Dedifferentiated amniotic fluid mesenchymal stem cell (primary cell): ENCODE measurements around the gene SLPI.

Source experiments
- DNase-seq: peaks from one replicate; pipeline ENCODE4 v3.0.0-alpha.2; 2016; ENCODE audit errors: extremely low spot score

The SLPI gene

DNA sequence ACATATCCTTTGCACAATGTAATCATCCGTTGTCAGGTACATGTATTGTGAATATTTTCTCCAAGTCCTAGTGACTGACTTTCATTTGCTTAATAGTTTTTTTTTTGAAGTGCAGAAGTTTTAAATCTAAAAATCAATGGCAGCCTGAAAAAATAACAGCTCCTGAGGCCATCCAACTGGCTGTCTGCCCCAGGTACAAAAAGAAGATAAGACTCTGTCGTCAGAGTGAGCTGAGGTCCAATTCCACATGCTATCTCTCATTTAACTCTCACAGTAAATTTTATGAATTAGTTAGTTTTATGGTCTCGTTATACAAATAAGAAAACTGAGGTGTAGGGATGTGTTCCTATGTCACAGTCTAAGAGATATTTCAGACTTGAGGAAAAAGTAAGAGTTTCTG is 21.0 kb upstream of the SLPI start:
- DNase-seq, result no peak

- DNase-seq, result no peak
Observed at GRCh38 chr20:45269754-45270270, 15.4 kb upstream of the SLPI start.

- DNase-seq, result no peak
Observed at GRCh38 chr20:45269056-45269455, 14.7 kb upstream of the SLPI start.

GRCh38 chr20:45268531-45268930 is 14.2 kb upstream of the SLPI start:
- no peak for DNase-seq

DNA sequence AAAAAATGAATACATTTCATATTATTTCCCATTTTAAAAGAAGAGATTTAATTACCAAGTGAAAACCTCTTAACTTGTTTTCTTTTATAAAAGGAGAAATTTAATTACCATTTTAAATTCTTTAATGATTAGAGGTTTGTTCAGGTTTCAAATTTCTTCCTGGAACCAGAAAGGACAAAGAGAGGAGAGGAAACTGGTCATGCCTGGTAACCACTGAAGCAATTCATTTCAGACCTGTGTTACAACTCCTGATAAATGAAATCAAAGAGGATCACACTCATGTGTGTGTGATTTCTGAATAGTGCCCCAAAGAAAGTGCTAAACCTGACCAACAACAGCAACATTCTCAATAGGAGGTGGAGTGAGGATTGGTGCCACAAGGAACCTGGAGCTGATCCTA is 12.6 kb upstream of the SLPI start:
- DNase-seq, result no peak

DNA sequence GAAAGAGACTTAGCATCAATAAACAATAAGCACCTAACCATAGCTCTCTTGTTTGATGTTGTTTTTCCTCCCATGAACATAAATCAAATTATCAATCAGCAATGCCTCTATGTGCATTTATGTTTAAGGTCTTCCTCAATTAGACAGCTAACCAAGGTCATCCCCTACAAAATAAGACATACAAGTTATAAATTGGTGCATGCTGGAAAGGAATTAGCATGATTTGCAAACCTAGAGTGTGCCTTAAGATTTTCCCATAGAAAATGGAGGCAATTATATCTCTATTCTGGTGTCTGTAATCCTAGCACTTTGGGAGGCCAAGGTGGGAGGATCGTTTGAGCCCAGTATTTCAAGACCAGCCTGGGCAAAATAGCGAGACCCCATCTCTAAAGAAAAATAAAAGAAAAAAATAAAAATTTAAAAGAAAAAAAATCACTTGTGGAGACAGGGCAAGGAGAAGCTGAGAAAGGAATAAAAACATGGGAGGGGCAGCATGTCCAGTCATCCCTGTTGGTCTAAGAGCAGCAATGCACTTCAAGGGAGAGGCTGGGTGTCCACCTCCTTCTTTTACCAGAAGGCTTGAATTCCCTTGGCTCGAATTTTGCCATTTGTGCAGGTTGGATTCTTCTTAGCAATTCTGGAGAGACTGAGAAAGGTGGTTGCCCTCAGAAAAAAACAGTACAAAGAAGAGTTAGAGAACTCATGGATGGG is 9.3 kb upstream of the SLPI start:
- no peak for DNase-seq

- no peak for DNase-seq
Observed at GRCh38 chr20:45258664-45259063, 4.3 kb upstream of the SLPI start.

- no peak for DNase-seq
Observed at GRCh38 chr20:45258259-45258658, 3.9 kb upstream of the SLPI start.

DNA sequence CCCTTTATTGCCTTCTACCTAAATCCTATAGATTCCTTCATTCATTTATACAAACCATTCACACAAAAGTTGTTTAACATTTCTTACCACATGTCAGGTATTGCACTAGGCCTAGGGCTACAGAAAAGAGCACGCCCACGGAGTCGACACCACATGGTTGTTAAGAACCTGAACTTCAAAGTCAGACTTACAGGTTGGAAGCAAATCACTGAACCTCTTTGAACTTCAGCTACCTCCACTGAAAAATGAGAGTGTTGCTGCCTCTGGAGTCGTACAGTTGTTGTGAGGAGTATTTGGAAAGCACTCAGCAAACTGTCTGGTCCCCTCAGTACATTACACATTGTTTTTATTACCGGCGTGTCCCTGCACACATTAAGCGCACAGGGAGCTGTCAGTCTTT is 3.3 kb upstream of the SLPI start:
- no peak for DNase-seq

DNA sequence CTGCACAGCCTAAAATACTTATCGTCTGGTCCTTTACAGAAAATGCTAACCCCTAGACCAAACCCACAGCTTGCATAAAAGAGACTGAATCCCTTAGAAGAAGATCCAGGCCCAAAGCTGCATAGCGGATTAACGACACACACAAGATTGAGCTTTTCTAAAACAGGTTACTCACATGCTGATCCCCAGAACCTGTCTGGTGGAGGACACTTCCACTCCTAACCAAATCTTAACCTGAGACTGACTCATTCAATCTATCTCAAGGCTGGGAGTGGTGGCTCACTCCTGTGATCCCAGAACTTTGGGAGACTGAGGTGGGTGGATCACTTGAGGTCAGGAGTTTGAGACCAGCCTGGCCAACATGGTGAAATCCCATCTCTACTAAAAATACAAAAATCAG is 2.8 kb upstream of the SLPI start:
- no peak for DNase-seq

DNA sequence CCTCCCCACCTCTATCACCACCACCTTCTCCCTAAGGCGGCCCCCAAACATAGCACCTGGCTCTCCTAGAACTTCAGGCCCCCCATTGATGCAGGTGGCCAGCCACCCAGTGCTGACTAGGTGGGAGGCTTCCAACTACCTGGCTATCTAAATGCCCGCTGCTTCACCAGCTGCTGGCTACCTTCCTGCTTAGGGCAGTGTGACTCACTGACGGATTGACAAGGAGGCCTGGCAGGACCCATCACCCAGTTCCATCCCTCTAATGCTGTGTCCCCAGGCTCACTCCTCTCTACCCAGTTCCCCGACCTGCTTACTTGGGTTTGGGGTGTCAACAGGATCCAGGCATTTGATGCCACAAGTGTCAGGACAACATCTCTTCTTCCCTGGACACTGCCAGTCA is 1.1 kb downstream of the SLPI start:
- DNase-seq, result no peak

DNA sequence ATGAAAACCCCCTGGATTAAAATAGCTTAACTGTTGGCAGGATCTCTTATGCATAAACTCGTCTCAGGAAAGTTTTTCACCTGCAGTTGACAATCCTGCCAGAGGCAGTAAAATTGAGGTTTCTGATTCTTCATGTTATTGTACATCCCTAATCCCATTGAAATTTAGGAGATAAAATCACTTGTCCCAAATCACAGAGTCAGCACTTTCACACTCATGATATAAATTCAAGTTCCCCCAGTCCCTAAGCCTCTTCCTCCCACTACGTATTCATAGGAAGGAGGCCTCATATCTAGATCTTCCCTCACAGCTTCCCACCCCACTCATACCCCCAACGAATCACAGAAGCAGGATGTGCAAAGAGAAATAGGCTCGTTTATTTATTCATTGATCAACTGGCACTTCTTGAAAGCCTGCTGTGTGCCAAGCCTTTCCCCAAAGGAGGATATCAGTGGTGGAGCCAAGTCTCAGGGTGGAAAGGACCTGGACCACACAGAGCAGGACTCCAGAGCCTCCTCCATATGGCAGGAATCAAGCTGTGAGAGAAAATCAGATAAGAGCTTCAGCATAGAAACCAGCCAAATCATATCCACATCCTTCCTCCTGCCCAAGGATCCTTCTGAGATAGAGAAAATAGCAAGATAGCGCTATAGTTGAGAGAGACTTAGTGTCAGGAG is 2.3 kb downstream of the SLPI start:
- DNase-seq, result no peak

GRCh38 chr20:45248609-45249008 is 5.8 kb downstream of the SLPI start:
- DNase-seq, result no peak

DNA sequence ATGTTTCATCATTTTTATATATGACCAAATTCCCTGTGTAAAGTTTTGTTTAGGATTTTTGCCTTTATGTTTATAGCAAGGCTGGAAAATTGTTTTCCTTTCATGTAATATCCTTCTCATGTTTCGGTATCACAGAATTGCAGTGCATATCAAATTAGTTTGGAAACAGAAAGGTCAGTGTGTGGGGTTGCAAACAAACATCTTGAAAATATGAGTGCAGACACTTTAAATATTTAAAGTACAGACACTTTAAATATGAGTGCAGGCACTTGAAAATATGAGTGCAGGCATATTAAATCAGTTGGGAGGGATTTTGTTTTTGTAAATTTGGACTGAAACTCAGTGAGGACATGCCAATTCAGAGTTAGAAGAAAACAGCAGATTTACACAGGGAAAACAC is 6.5 kb downstream of the SLPI start:
- no peak for DNase-seq

DNA sequence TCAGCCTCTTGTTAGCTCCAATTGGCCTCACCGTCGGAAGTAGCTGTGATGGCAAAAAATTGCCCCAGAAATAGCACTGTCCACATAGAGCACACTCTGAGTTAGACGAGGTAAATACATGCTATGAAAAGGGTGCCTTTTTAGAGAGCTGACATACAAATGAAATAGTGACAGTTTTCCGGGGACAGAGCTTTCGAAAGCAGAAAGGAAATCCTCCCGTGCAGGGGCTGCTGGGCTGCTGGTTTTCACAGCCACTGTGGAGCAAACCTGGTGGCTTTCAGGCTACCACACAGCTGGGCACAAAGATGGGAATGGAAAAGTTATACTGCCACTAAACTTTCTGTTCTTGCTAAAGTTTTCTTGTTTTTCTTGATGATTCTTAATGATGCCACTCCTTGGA is 8.3 kb downstream of the SLPI start:
- DNase-seq, result no peak

DNA sequence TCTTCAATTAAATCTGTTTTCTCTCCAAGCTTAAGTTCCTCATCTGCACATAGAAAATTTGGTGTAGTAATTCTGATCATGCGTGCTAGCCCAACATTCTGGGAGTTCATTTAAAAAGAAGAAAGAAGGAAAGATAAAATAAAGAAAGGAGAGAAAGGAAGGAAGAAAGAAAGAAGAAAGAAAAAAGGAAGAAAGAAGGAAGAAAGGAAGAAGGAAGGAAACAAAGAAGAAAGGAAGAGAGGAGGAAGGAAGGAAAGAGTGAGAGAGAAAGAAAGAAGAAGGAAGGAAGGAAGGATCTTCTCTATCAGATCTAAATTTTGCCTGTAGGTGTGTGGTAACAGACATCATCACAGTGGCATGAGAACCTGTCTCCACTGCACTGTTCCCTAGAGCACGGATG is 16.2 kb downstream of the SLPI start:
- DNase-seq, result no peak

- DNase-seq, result no peak
Observed at GRCh38 chr20:45235995-45236394, 18.4 kb downstream of the SLPI start.

GRCh38 chr20:45230631-45231030 is 23.7 kb downstream of the SLPI start:
- no peak for DNase-seq

DNA sequence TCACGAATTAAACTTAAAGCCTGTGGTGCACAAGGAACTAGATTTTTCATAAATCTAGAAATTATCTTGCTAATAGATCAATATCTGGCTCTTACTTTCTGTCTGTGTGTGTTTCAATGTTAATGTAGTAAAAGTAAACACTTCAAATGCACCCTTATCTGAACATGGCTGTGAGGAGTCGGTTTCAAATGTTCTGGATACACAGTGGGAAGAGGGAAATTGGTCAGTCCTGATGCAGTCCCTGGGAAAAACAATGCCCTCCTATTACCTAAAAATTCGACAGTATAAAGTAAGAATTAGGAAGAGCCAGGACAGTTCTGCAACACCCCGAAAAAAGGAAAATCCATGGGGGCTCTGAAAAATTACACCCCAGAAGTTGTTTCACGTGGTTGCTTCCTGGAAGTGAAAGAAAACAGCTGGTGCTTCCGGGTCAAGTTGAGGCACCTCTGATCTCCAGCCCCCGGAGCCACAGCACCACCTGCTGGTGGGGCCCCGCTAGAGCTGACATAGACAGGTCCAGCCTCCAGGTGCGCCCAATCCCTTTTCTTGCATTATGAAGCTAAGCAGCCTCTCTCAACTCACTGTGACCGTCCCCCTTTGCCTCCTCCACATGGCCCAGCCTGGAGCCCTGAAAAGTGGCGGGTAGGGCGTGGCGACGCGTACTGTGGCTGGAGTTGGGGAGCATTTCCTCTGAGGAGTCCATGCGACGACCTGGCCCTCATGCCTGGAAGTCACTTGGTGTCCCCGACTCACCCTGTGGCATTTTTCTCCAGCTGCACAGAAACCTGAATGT is 24.9 kb downstream of the SLPI start:
- no peak for DNase-seq

DNA sequence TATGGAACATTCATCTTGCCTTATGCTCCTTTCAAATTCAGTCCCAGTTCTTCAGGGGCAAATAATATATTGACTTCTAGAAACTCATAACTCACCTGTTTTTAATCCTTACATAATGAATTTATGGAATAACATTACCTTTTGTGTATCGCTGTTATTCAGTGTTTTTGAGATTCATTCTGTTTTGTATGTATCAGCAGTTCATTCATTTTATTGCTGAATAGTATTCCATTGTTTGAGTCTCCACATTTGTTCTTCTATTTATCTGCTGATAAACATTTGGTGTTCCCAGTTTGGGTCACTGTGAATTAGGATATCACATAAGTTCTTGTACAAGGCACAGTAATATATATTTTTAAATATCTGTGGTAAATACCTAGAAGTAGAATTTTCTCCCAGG is 28.1 kb downstream of the SLPI start:
- no peak for DNase-seq

DNA sequence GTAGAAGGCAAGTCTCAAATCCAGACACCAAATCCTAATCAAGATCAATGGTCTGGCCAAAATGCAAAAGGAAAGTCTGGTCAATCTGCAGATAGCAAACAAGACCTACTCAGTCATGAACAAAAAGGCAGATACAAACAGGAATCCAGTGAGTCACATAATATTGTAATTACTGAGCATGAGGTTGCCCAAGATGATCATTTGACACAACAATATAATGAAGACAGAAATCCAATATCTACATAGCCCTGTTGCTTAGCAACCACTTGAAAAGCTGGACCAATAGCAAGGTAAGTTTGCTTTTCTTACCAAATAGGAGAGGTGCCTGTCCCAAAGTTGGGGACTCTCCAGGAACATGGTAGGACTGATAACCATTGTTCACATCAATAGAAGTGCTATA is 31.2 kb downstream of the SLPI start:
- DNase-seq, result no peak

DNA sequence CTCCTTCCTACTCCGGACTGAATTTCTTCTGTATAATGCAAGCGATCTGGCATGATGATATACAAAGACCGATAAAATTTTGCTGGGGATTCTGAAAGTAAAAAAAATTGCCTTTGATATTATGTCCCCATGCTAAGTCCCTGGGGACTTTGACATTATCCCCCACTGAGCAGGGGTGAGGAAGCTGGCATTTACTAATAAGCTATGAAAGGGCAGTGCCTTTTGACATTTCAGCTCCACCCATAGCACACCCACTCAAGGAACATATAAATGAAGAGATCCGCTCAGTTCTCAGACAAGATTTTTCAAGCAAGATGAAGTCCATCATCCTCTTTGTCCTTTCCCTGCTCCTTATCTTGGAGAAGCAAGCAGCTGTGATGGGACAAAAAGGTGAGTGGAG is 33.3 kb downstream of the SLPI start, which contains the start of gene SEMG2:
Gene SEMG2 (plus strand): TSS at position 298 of the 400 bp plus-strand sequence. CDS start 17 bp downstream, at position 315.
- DNase-seq, result no peak

- no peak for DNase-seq
Observed at GRCh38 chr20:45218636-45219035, 35.7 kb downstream of the SLPI start.
